NB4 (cell line): ENCODE results near the gene ZNF229.
"Not testable (repeated sequence)": the region's sequence is repeated elsewhere in the genome, so short reads cannot be mapped to it uniquely, and the experiment has no call there.

Experiments
- CTCF ChIP-seq: IDR thresholded peaks from one replicate; pipeline ENCODE4 v1.5.1; 2012; ENCODE audit warnings: low read depth, low read length
- MAX ChIP-seq: IDR thresholded peaks from 2 replicates; pipeline ENCODE4 v1.6.1; 2011; ENCODE audit warnings: low read depth, low read length
- MYC ChIP-seq: IDR thresholded peaks from 2 replicates; pipeline ENCODE4 v1.6.1; 2011; ENCODE audit warnings: low read depth, low read length
- POLR2A ChIP-seq: IDR thresholded peaks from 2 replicates; pipeline ENCODE4 v1.6.1; 2011; ENCODE audit warnings: mild to moderate bottlenecking; ENCODE audit not compliant: insufficient read length; ENCODE audit errors: extremely low read depth

GRCh38 chr19:44468730-44469129 lies 20.5 kb upstream of the ZNF229 start:
- TF ChIP-seq CTCF, POLR2A, MYC, MAX: not testable (repeated sequence)
